Fibroblast of skin of back (primary cell): ENCODE measurements around the gene ALOXE3.
"Not testable (repeated sequence)": the region's sequence is repeated elsewhere in the genome, so short reads cannot be mapped to it uniquely, and the experiment has no call there.

ENCODE experiments used
- DNase-seq: peaks from one replicate; pipeline ENCODE4 v3.0.0-alpha.2; 2013

Gene ALOXE3

GRCh38 chr17:8121681-8122421 lies 3.5 kb upstream of the ALOXE3 start:
- DNase-seq = peak; percentile 70

- no peak for DNase-seq
These were observed 3.0 kb upstream of the ALOXE3 start for GRCh38 chr17:8121407-8121680.

GRCh38 chr17:8120520-8121406 lies 2.4 kb upstream of the ALOXE3 start:
- DNase-seq = peak; percentile 79

GRCh38 chr17:8119581-8120519 lies 1.5 kb upstream of the ALOXE3 start:
- DNase-seq = peak; percentile 92

GRCh38 chr17:8118769-8119580 lies 661 bp upstream of the ALOXE3 start:
- peak; percentile 80 for DNase-seq

- DNase-seq = no peak
These were observed 841 bp downstream of the ALOXE3 start for GRCh38 chr17:8117367-8117979.

GRCh38 chr17:8116776-8117175 lies 1.5 kb downstream of the ALOXE3 start:
- DNase-seq = no peak

GRCh38 chr17:8110907-8111306 lies 7.4 kb downstream of the ALOXE3 start:
- no peak for DNase-seq

GRCh38 chr17:8110456-8110804 lies 7.9 kb downstream of the ALOXE3 start:
- no peak for DNase-seq

GRCh38 chr17:8109661-8110455 lies 8.5 kb downstream of the ALOXE3 start:
- no peak for DNase-seq

GRCh38 chr17:8108972-8109660 lies 9.2 kb downstream of the ALOXE3 start:
- no peak for DNase-seq

GRCh38 chr17:8106980-8107379 lies 11.3 kb downstream of the ALOXE3 start:
- not testable (repeated sequence) for DNase-seq

GRCh38 chr17:8105957-8106398 lies 12.3 kb downstream of the ALOXE3 start:
- peak; percentile 30 for DNase-seq

GRCh38 chr17:8104911-8105310 lies 13.4 kb downstream of the ALOXE3 start:
- no peak for DNase-seq

- no peak for DNase-seq
These were observed 14.8 kb downstream of the ALOXE3 start for GRCh38 chr17:8103549-8103948.

- no peak for DNase-seq
These were observed 16.6 kb downstream of the ALOXE3 start for GRCh38 chr17:8101721-8102120.

- no peak for DNase-seq
These were observed 17.6 kb downstream of the ALOXE3 start for GRCh38 chr17:8100763-8101162.

- DNase-seq = no peak
These were observed 18.2 kb downstream of the ALOXE3 start for GRCh38 chr17:8100111-8100510.

- no peak for DNase-seq
These were observed 21.8 kb downstream of the ALOXE3 start for GRCh38 chr17:8096541-8096940.

GRCh38 chr17:8095361-8095760 lies 23.0 kb downstream of the ALOXE3 start:
- no peak for DNase-seq
